Measurements from ENCODE around the gene WASF2.

DNA sequence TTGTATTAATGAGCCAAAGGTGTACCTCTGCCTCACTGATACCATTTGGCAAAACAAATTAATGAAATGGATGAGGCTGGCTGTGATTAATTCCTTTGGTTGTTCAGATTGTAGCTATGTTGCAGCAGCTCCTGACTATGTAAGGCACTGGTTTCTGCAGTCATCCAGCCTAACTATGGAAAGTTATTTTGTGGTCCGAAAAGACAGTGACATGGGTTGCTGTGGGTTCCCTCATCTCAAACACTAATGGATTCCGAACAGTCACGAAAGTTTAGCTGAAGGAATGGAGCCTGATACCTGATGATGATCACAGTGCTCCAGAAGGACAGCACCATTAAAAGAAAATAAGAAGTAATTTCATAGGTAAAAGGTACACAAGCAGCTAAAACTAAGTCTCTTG lies 42.6 kb downstream of the WASF2 start:
- TF ChIP-seq, protein P1, sequence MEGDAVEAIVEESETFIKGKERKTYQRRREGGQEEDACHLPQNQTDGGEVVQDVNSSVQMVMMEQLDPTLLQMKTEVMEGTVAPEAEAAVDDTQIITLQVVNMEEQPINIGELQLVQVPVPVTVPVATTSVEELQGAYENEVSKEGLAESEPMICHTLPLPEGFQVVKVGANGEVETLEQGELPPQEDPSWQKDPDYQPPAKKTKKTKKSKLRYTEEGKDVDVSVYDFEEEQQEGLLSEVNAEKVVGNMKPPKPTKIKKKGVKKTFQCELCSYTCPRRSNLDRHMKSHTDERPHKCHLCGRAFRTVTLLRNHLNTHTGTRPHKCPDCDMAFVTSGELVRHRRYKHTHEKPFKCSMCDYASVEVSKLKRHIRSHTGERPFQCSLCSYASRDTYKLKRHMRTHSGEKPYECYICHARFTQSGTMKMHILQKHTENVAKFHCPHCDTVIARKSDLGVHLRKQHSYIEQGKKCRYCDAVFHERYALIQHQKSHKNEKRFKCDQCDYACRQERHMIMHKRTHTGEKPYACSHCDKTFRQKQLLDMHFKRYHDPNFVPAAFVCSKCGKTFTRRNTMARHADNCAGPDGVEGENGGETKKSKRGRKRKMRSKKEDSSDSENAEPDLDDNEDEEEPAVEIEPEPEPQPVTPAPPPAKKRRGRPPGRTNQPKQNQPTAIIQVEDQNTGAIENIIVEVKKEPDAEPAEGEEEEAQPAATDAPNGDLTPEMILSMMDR (IDR thresholded peaks at IDR 0.05): no peak
- TF ChIP-seq POLR2A (IDR thresholded peaks at IDR 0.05): no peak

Data from Peyer's patch (tissue), 4 donors.